ENCODE data around the gene NECTIN1. TPM values are rescaled to one million over a fixed set of nuclear protein-coding genes. Genes with fewer than 3 reads are reported as not detected.
A peak's percentile ranks its signal among the peaks of the same experiment; 100 is the strongest.

NECTIN1 gene
- total and polyA plus RNA-seq, 2 of the 13 experiments (the other 11 are each of a cell fraction or from before 2014, with no cell fraction given) = 3.9 to 7.3 TPM

DNA sequence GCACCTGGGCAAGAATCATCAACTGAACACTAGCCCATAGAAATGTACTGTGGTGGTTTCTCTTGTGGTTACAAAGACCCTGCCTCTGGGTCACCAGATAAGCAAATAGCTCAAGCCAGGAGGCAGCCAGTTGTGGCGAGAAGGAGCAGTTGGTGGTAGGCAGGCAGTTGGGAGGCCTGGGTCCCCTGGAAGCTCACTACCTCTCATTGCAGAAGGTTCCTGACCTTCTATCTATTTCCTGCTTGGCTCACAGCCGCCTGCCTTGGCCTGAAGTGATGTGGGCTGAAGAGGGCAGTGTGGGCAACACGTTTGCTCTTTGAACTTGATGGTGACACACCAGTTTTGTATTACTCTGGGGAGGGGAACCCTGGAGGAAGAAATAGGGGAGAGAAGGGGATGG is 34.7 kb downstream of the NECTIN1 start (continued):
- TF ChIP-seq FOXM1 (CRISPR knock-in tag; IDR thresholded peaks at IDR 0.05) (no peak), ZC3H13 (CRISPR knock-in tag; IDR thresholded peaks at IDR 0.05) (no peak), ZNF773 (CRISPR knock-in tag; IDR thresholded peaks at IDR 0.05; ENCODE audit: borderline replicate concordance) (no peak), FOSL2 (CRISPR knock-in tag; IDR thresholded peaks at IDR 0.05) (peak; percentile 70), CCDC6 (CRISPR knock-in tag; IDR thresholded peaks at IDR 0.05) (no peak), PAF1 (CRISPR knock-in tag; IDR thresholded peaks at IDR 0.05) (no peak), ZNF567 (CRISPR knock-in tag; IDR thresholded peaks at IDR 0.05; ENCODE audit: borderline replicate concordance) (no peak), KLF13 (CRISPR knock-in tag; IDR thresholded peaks at IDR 0.05) (no peak), GABPB1 (CRISPR knock-in tag; IDR thresholded peaks at IDR 0.05) (no peak), KDM5B (CRISPR knock-in tag; IDR thresholded peaks at IDR 0.05; ENCODE audit: borderline replicate concordance) (peak; percentile 25; the same call in 1 of the 2 replicates), ZNF557 (CRISPR knock-in tag; IDR thresholded peaks at IDR 0.05) (no peak), HNF1B (CRISPR knock-in tag; IDR thresholded peaks at IDR 0.05) (peak; percentile 58), GMEB2 (CRISPR knock-in tag; IDR thresholded peaks at IDR 0.05; ENCODE audit: low read depth) (no peak), GPN1 (CRISPR knock-in tag; IDR thresholded peaks at IDR 0.05; ENCODE audit: borderline replicate concordance) (no peak), ZBTB8A (CRISPR knock-in tag; IDR thresholded peaks at IDR 0.05; ENCODE audit: borderline replicate concordance, low read depth) (no peak), RXRA (CRISPR knock-in tag; IDR thresholded peaks at IDR 0.05) (peak; percentile 42; the same call in 1 of the 2 replicates), PPARG (CRISPR knock-in tag; conservative IDR thresholded peaks at IDR 0.05) (no peak), ZNF674 (CRISPR knock-in tag; IDR thresholded peaks at IDR 0.05; ENCODE audit: low read depth) (no peak), ZSCAN9 (CRISPR knock-in tag; IDR thresholded peaks at IDR 0.05; ENCODE audit: borderline replicate concordance) (no peak), ZNF605 (CRISPR knock-in tag; IDR thresholded peaks at IDR 0.05) (no peak), THRA (CRISPR knock-in tag; IDR thresholded peaks at IDR 0.05; ENCODE audit: borderline replicate concordance) (0 out of 2 replicates have a peak, but pooled peaks have one; percentile 31)
- TF ChIP-seq, protein P1, sequence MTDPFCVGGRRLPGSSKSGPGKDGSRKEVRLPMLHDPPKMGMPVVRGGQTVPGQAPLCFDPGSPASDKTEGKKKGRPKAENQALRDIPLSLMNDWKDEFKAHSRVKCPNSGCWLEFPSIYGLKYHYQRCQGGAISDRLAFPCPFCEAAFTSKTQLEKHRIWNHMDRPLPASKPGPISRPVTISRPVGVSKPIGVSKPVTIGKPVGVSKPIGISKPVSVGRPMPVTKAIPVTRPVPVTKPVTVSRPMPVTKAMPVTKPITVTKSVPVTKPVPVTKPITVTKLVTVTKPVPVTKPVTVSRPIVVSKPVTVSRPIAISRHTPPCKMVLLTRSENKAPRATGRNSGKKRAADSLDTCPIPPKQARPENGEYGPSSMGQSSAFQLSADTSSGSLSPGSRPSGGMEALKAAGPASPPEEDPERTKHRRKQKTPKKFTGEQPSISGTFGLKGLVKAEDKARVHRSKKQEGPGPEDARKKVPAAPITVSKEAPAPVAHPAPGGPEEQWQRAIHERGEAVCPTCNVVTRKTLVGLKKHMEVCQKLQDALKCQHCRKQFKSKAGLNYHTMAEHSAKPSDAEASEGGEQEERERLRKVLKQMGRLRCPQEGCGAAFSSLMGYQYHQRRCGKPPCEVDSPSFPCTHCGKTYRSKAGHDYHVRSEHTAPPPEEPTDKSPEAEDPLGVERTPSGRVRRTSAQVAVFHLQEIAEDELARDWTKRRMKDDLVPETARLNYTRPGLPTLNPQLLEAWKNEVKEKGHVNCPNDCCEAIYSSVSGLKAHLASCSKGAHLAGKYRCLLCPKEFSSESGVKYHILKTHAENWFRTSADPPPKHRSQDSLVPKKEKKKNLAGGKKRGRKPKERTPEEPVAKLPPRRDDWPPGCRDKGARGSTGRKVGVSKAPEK (CRISPR knock-in tag; IDR thresholded peaks at IDR 0.05; ENCODE audit: borderline replicate concordance) = no peak

Measured in HepG2 (cell line).